MCF 10A (cell line): Measurements from ENCODE around the gene MLANA. TPM values are rescaled to one million over a fixed set of nuclear protein-coding genes. Genes with fewer than 3 reads are reported as not detected.

Experiments used
- BruUV-seq: library from RNA; stranded (reverse); fragments of 400-500 nt; replicated peaks from 2 replicates; lab custom pipeline; 2021; lab: Mats Ljungman, UMichigan
- CTCF ChIA-PET: fragments of 300-600 bp; sonication (Branson Sonifier 250); formaldehyde crosslinking; extraction: SDS; loops from one replicate; lab custom pipeline; 2021; ENCODE audit warnings: antibody characterized with exemption, inconsistent platforms; lab: Yijun Ruan, JAX
- POLR2A ChIA-PET: fragments of 300-600, 350-650 bp; sonication (Branson Sonifier 250); formaldehyde crosslinking; extraction: SDS; loops from one replicate; lab custom pipeline; 2020; ENCODE audit warnings: antibody characterized with exemption, inconsistent platforms; lab: Yijun Ruan, JAX
- DNase-seq: peaks from one replicate; pipeline ENCODE4 v3.0.0-alpha.2; 2018; ENCODE audit not compliant: unreplicated experiment
- H3K27ac Mint-ChIP-seq: one replicate; pipeline ENCODE4 v1.8.0; 2022; ENCODE audit warnings: mild to moderate bottlenecking, low read depth, mixed read lengths; ENCODE audit not compliant: unreplicated experiment
- H3K27me3 Mint-ChIP-seq: one replicate; pipeline ENCODE4 v1.8.0; 2022; ENCODE audit warnings: mixed read lengths; ENCODE audit not compliant: insufficient read depth, unreplicated experiment
- H3K36me3 Mint-ChIP-seq: one replicate; pipeline ENCODE4 v1.8.0; 2022; ENCODE audit warnings: mild to moderate bottlenecking, moderate library complexity, mixed read lengths; ENCODE audit not compliant: insufficient read depth, unreplicated experiment
- H3K4me1 Mint-ChIP-seq: one replicate; pipeline ENCODE4 v1.8.0; 2022; ENCODE audit warnings: mixed read lengths; ENCODE audit not compliant: insufficient read depth, unreplicated experiment
- H3K4me3 Mint-ChIP-seq: one replicate; pipeline ENCODE4 v1.8.0; 2022; ENCODE audit warnings: mild to moderate bottlenecking, moderate library complexity, mixed read lengths; ENCODE audit not compliant: unreplicated experiment
- H3K9me3 Mint-ChIP-seq: one replicate; pipeline ENCODE4 v1.8.0; 2022; ENCODE audit warnings: mixed read lengths; ENCODE audit not compliant: unreplicated experiment
- intact Hi-C: fragments of 100-400 bp; cut with micrococcal nuclease; formaldehyde crosslinking; loops from 2 replicates; pipeline ENCODE4 v1.14.1; 2022
- total RNA-seq: library from RNA; stranded (reverse); gene quantifications from 2 replicates; pipeline ENCODE4 v1.2.3, GENCODE V29; 2022
- TF ChIP-seq, protein P1 (sequence below): fragments of 200-600 bp; IDR thresholded peaks from one replicate; pipeline ENCODE4 v1.8.0; 2022; ENCODE audit warnings: antibody characterized with exemption, mild to moderate bottlenecking; ENCODE audit not compliant: unreplicated experiment

Gene MLANA
- total RNA-seq, 1 experiment from 2014 or later: not detected

DNA sequence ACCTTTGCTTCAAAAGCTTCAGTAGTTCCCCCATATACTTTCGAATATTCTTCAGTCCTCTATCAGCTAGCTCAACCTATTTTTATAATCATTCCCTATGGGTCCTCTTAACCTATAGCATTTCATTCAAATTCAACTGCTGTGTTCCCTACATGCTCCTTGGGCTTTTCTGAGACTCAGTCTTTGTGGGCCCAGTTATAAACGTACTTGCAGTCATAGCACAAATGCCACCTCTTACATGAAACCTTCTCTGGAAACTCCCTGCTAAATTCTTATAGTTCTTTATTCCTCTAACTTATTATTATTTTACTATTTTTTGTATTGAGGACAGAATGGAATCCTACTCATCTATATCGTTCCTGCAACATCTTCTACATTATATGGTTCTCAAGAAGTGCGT, 24.7 kb downstream of the MLANA start:
- H3K9me3 Mint-ChIP-seq: no peaks in the 10 kb centered on the region
- ChIA-PET POLR2A (no interaction called here), CTCF (no interaction called here)
- DNase-seq: no peak
- BruUV-seq: no TSS peak
- no peak overlapping the region for H3K27ac Mint-ChIP-seq
- H3K4me3 Mint-ChIP-seq: no peak overlapping the region
- intact Hi-C loops: no loop called here
- peaks cover 14% of the 10 kb centered on the region for H3K4me1 Mint-ChIP-seq
- H3K27me3 Mint-ChIP-seq: no peaks in the 10 kb centered on the region
- peaks cover 28% of the 10 kb centered on the region for H3K36me3 Mint-ChIP-seq
- TF ChIP-seq, protein P1, sequence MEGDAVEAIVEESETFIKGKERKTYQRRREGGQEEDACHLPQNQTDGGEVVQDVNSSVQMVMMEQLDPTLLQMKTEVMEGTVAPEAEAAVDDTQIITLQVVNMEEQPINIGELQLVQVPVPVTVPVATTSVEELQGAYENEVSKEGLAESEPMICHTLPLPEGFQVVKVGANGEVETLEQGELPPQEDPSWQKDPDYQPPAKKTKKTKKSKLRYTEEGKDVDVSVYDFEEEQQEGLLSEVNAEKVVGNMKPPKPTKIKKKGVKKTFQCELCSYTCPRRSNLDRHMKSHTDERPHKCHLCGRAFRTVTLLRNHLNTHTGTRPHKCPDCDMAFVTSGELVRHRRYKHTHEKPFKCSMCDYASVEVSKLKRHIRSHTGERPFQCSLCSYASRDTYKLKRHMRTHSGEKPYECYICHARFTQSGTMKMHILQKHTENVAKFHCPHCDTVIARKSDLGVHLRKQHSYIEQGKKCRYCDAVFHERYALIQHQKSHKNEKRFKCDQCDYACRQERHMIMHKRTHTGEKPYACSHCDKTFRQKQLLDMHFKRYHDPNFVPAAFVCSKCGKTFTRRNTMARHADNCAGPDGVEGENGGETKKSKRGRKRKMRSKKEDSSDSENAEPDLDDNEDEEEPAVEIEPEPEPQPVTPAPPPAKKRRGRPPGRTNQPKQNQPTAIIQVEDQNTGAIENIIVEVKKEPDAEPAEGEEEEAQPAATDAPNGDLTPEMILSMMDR: no peak

DNA sequence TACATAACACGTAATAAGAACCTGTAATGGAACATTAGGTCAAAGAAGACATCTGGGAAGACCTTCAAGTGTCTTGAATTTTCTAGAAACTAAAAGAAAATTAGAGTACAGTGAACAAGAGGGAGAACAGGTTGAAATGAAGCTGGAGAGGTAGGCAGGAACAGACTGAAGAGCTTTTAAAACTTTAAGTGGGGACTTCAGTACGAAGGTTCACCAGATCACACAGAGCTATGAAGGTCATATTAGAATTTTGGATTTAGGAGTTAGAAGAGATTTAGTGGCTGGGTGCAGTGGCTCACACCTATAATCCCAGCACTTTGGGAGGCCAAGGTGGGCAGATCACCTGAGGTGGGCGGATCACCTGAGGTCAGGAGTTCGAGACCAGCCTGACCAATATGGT, 26.6 kb downstream of the MLANA start:
- Mint-ChIP-seq H3K4me1 (peaks cover 5% of the 10 kb centered on the region), H3K4me3 (no peak overlapping the region), H3K36me3 (peaks cover 39% of the 10 kb centered on the region), H3K9me3 (no peaks in the 10 kb centered on the region), H3K27ac (no peak overlapping the region), H3K27me3 (no peaks in the 10 kb centered on the region)
- DNase-seq: no peak
- CTCF ChIA-PET: interaction anchor here (0.6 kb wide), 1 partner anchor 56 kb away, joined by 3 read pairs; no protein-coding TSS in a partner anchor
- intact Hi-C loops: no loop called here
- POLR2A ChIA-PET: interaction anchor here (0.9 kb wide), 1 partner anchor 8 kb away, joined by 3 read pairs; no protein-coding TSS in a partner anchor
- TF ChIP-seq, protein P1: no peak
- BruUV-seq: no TSS peak

DNA sequence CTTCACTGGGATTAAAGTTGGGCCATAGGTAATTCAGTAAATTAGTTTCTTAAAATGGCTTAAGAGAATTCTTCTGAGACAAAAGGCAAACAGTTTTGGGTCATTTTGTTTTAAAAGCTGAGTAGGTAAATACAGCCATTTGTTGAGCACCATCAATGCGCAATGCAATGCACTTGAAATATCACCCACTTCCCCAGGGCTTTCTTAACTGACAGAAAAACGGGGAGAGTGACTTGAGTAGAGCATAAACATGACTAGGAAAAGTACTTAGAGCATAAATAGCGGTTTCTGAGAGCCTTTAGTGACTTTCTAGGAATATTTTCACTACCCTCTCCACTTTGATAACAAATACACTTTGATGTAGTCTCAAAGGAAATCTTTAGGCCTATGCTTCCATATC, 27.2 kb downstream of the MLANA start:
- DNase-seq: no peak
- Mint-ChIP-seq H3K9me3 (no peaks in the 10 kb centered on the region), H3K36me3 (peaks cover 45% of the 10 kb centered on the region), H3K27ac (no peak overlapping the region), H3K4me1 (peaks cover 5% of the 10 kb centered on the region), H3K27me3 (no peaks in the 10 kb centered on the region), H3K4me3 (no peak overlapping the region)
- BruUV-seq: no TSS peak
- TF ChIP-seq, protein P1: no peak
- intact Hi-C loops: no loop called here
- ChIA-PET CTCF (interaction anchor here (0.6 to 1.3 kb wide), 3 partner anchors 20 to 56 kb away, joined by 3 read pairs; no protein-coding TSS in a partner anchor), POLR2A (interaction anchor here (0.9 kb wide), 1 partner anchor 8 kb away, joined by 3 read pairs; no protein-coding TSS in a partner anchor)

DNA sequence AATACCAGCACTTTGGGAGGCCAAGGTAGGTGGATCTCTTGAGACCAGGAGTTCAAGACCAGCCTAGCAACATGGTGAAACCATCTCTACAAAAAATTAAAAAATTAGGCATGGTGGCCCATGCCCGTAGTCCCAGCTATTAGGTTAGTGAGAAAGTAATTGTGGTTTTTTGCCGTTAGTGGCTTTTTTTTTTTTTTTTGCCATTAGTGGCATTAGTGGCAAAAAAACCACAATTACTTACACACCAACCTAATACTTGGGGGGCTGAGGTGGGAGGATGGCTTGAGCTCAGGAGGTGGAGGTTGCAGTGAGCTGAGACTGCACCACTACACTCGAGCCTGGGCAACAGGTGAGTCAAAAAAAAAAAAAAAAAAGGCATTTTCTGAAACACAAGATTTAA, 27.8 kb downstream of the MLANA start:
- Mint-ChIP-seq H3K4me1 (peaks cover 5% of the 10 kb centered on the region), H3K9me3 (no peaks in the 10 kb centered on the region), H3K27me3 (no peaks in the 10 kb centered on the region), H3K27ac (no peak overlapping the region), H3K4me3 (no peak overlapping the region), H3K36me3 (peaks cover 51% of the 10 kb centered on the region)
- CTCF ChIA-PET: interaction anchor here (0.6 to 1.3 kb wide), 2 partner anchors 20 to 33 kb away, joined by 3 read pairs; no protein-coding TSS in a partner anchor
- DNase-seq: no peak
- POLR2A ChIA-PET: interaction anchor here (0.5 to 0.8 kb wide), 3 partner anchors 10 to 48 kb away, joined by 3 read pairs; no protein-coding TSS in a partner anchor
- BruUV-seq: no TSS peak
- TF ChIP-seq, protein P1: no peak
- intact Hi-C loops: no loop called here
